ENCODE results near the gene ZNF429.
"Not testable (repeated sequence)": the region's sequence is repeated elsewhere in the genome, so short reads cannot be mapped to it uniquely, and the experiment has no call there.

The ZNF429 gene

DNA sequence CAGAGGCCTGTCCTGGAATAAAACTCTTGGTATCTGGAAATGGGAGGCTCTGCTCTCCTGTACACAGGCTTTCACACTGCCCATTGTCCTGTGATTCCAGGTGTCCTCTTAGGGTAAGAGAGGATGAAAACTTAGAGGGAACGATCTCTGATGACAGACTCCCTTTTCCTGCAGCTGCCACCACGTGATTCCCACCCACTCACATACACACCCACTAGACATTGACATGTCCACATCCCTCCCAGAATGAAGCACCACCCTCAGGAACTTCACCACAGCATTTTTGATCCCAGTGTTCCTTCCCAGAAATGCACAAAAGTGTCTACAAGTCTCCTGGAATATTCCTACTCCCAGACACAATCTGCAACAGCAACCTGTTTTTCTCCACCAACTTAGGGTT lies 8.2 kb downstream of the ZNF429 start:
- H3K4me3 ChIP-seq (ENCODE audit: low read length) = no peak overlapping the region
- H3F3A ChIP-seq (ENCODE audit: insufficient read depth, low read length) = no peaks in the 10 kb centered on the region
- no peak overlapping the region for H2AFZ ChIP-seq (ENCODE audit: low read length)
- no peak for DNase-seq
- no peaks in the 10 kb centered on the region for H3K27me3 ChIP-seq (replicated peaks; ENCODE audit: insufficient read depth, low read length)
- no peaks in the 10 kb centered on the region for H3K4me1 ChIP-seq (ENCODE audit: low read length)
- H3K9me3 ChIP-seq (replicated peaks; ENCODE audit: insufficient read depth, low read length) = no peaks in the 10 kb centered on the region
- TF ChIP-seq CTCF (IDR thresholded peaks at IDR 0.05; ENCODE audit: low read length) (no peak), EZH2phosphoT487 (IDR thresholded peaks at IDR 0.05; ENCODE audit: low read length) (no peak), EZH2 (optimal IDR thresholded peaks at IDR 0.05; ENCODE audit: low read depth, low read length) (no peak)
- no peaks in the 10 kb centered on the region for H3K36me3 ChIP-seq (replicated peaks; ENCODE audit: insufficient read depth, low read length)
- no peak overlapping the region for H3K4me2 ChIP-seq (ENCODE audit: low read depth, low read length)
- H3K79me2 ChIP-seq (ENCODE audit: low read length) = no peaks in the 10 kb centered on the region
- no peak overlapping the region for H3K27ac ChIP-seq (ENCODE audit: low read length)
- H3K9me2 ChIP-seq (replicated peaks; ENCODE audit: insufficient read depth, low read length) = no peaks in the 10 kb centered on the region
- H4K20me1 ChIP-seq (ENCODE audit: insufficient read depth, low read length) = no peaks in the 10 kb centered on the region
- no peak overlapping the region for H3K9ac ChIP-seq (ENCODE audit: low read length)

- Histone ChIP-seq H3F3A (ENCODE audit: insufficient read depth, low read length) (no peaks in the 10 kb centered on the region), H3K9ac (ENCODE audit: low read length) (no peak overlapping the region), H3K79me2 (ENCODE audit: low read length) (no peaks in the 10 kb centered on the region), H2AFZ (ENCODE audit: low read length) (no peak overlapping the region), H3K9me2 (replicated peaks; ENCODE audit: insufficient read depth, low read length) (no peaks in the 10 kb centered on the region), H3K36me3 (replicated peaks; ENCODE audit: insufficient read depth, low read length) (no peaks in the 10 kb centered on the region), H3K4me2 (ENCODE audit: low read depth, low read length) (no peak overlapping the region), H3K4me3 (ENCODE audit: low read length) (no peak overlapping the region), H4K20me1 (ENCODE audit: insufficient read depth, low read length) (no peaks in the 10 kb centered on the region), H3K4me1 (ENCODE audit: low read length) (no peaks in the 10 kb centered on the region), H3K27ac (ENCODE audit: low read length) (no peak overlapping the region), H3K9me3 (replicated peaks; ENCODE audit: insufficient read depth, low read length) (no peaks in the 10 kb centered on the region; the same call in 1 of the 2 replicates), H3K27me3 (replicated peaks; ENCODE audit: insufficient read depth, low read length) (no peaks in the 10 kb centered on the region)
- no peak for DNase-seq
- no peak for TF ChIP-seq EZH2 (optimal IDR thresholded peaks at IDR 0.05; ENCODE audit: low read depth, low read length)
- no peak for TF ChIP-seq EZH2phosphoT487 (IDR thresholded peaks at IDR 0.05; ENCODE audit: low read length)
- TF ChIP-seq CTCF (IDR thresholded peaks at IDR 0.05; ENCODE audit: low read length) = no peak
Measured at GRCh38 chr19:21519488-21519887, 14.1 kb downstream of the ZNF429 start.

DNA sequence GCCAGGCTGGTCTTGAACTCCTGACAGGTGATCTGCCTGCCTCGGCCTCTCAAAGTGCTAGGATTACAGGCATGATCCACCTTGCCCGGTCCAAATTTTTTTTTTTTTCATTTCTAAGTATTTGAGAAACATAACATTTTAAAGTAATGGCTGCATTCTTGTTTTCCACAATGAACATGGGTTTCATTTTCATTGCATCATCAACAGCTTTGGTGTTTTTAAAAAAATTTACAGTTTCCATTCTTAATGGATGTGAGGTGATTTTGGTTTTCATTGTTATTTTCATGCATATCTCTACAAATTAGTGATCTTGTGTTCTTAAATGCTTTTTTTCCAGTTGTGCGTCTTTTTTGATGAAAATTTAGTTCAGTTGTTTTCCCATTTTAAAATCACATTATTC lies 27.5 kb downstream of the ZNF429 start:
- TF ChIP-seq EZH2phosphoT487 (IDR thresholded peaks at IDR 0.05; ENCODE audit: low read length) (no peak), EZH2 (optimal IDR thresholded peaks at IDR 0.05; ENCODE audit: low read depth, low read length) (no peak), CTCF (IDR thresholded peaks at IDR 0.05; ENCODE audit: low read length) (no peak)
- Histone ChIP-seq H3K9ac (ENCODE audit: low read length) (no peak overlapping the region), H3K27ac (ENCODE audit: low read length) (no peak overlapping the region), H3K4me2 (ENCODE audit: low read depth, low read length) (no peak overlapping the region), H4K20me1 (ENCODE audit: insufficient read depth, low read length) (no peaks in the 10 kb centered on the region), H3K36me3 (replicated peaks; ENCODE audit: insufficient read depth, low read length) (no peaks in the 10 kb centered on the region), H3F3A (ENCODE audit: insufficient read depth, low read length) (no peaks in the 10 kb centered on the region), H3K79me2 (ENCODE audit: low read length) (no peaks in the 10 kb centered on the region), H3K9me3 (replicated peaks; ENCODE audit: insufficient read depth, low read length) (no peaks in the 10 kb centered on the region), H3K27me3 (replicated peaks; ENCODE audit: insufficient read depth, low read length) (no peaks in the 10 kb centered on the region), H3K4me1 (ENCODE audit: low read length) (no peaks in the 10 kb centered on the region), H3K4me3 (ENCODE audit: low read length) (no peak overlapping the region), H2AFZ (ENCODE audit: low read length) (no peak overlapping the region), H3K9me2 (replicated peaks; ENCODE audit: insufficient read depth, low read length) (no peaks in the 10 kb centered on the region)
- no peak for DNase-seq

DNA sequence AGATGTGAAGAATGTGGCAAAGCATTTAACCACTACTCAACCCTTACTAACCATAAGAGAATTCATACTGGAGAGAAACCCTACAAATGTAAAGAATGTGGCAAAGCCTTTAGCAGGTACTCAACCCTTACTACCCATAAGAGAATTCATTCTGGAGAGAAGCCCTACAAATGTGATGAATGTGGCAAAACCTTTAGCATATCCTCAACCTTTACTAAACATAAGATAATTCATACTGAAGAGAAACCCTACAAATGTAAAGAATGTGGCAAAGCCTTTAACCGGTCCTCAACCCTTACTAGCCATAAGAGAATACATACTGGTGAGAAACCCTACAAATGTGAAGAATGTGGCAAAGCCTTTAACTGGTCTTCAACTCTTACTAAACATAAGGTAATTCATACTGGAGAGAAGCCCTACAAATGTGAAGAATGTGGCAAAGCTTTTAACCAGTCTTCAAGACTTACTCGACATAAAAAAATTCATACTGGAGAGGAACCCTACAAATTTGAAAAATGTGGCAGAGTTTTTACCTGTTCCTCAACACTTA lies 31.4 kb downstream of the ZNF429 start:
- H4K20me1 ChIP-seq (ENCODE audit: insufficient read depth, low read length); H3K79me2 ChIP-seq (ENCODE audit: low read length); H3K4me1 ChIP-seq (ENCODE audit: low read length); H3F3A ChIP-seq (ENCODE audit: insufficient read depth, low read length); H3K27ac ChIP-seq (ENCODE audit: low read length); H3K36me3 ChIP-seq (replicated peaks; ENCODE audit: insufficient read depth, low read length); H3K27me3 ChIP-seq (replicated peaks; ENCODE audit: insufficient read depth, low read length); H3K9me2 ChIP-seq (replicated peaks; ENCODE audit: insufficient read depth, low read length); H3K4me3 ChIP-seq (ENCODE audit: low read length); H3K9ac ChIP-seq (ENCODE audit: low read length); DNase-seq; H3K9me3 ChIP-seq (replicated peaks; ENCODE audit: insufficient read depth, low read length); H2AFZ ChIP-seq (ENCODE audit: low read length); H3K4me2 ChIP-seq (ENCODE audit: low read depth, low read length): not testable (repeated sequence)

Data from MM.1S (cell line).